CD14-positive monocyte (primary cell): ENCODE results near the gene KIAA1549. TPM values are rescaled to one million over a fixed set of nuclear protein-coding genes. Genes with fewer than 3 reads are reported as not detected.

Source experiments
- DNase-seq, 3 donors: peaks; one replicate each; pipeline ENCODE4 v3.0.0-alpha.2; 2011 to 2022
- H2AFZ ChIP-seq: 2 replicates; pipeline ENCODE4 v1.6.0; 2012; ENCODE audit warnings: mild to moderate bottlenecking, low read depth, low read length, inconsistent platforms; ENCODE audit not compliant: insufficient read depth, poor library complexity, severe bottlenecking
- H3K27ac ChIP-seq, 2 donors: 1 replicate in 1 of 2; 2 replicates in 1 of 2; pipeline ENCODE4 v1.5.1; 2012 to 2013; ENCODE audit warnings: low read length in 2 of 2, control low read depth in 1 of 2, inconsistent platforms in 1 of 2, low read depth in 1 of 2, mild to moderate bottlenecking in 1 of 2
- H3K27me3 ChIP-seq, 2 donors: one replicate each; pipeline versions ENCODE4 v1.6.0 to v1.6.1; 2011 to 2013; ENCODE audit warnings: low read length in 2 of 2; ENCODE audit not compliant: control insufficient read depth in 2 of 2, insufficient read depth in 2 of 2
- H3K36me3 ChIP-seq, 2 donors: replicated peaks in 1 of 2; 1 replicate in 1 of 2; 2 replicates in 1 of 2; pipeline versions ENCODE4 v1.5.1 to v1.6.1; 2012 to 2013; ENCODE audit warnings: low read length in 2 of 2, control low read depth in 1 of 2, inconsistent platforms in 1 of 2, mild to moderate bottlenecking in 1 of 2; ENCODE audit not compliant: insufficient read depth in 2 of 2, control insufficient read depth in 1 of 2
- H3K4me1 ChIP-seq, 2 donors: 1 replicate in 1 of 2; 2 replicates in 1 of 2; pipeline versions ENCODE4 v1.5.1 to v1.6.1; 2012 to 2013; ENCODE audit warnings: low read length in 2 of 2, control low read depth in 1 of 2, inconsistent platforms in 1 of 2, mild to moderate bottlenecking in 1 of 2, moderate library complexity in 1 of 2; ENCODE audit not compliant: insufficient read depth in 2 of 2, control insufficient read depth in 1 of 2
- H3K4me2 ChIP-seq: replicated peaks from 2 replicates; pipeline ENCODE3; 2012; ENCODE audit warnings: low read length, moderate library complexity, mild to moderate bottlenecking; ENCODE audit not compliant: poor library complexity, severe bottlenecking; ENCODE audit errors: extremely low read depth
- H3K4me3 ChIP-seq, 3 experiments: fragments of 200-600 bp in 1 of 3; sonication (generic) in 1 of 3; replicated peaks in 1 of 3; 1 replicate in 2 of 3; 2 replicates in 1 of 3; pipeline ENCODE4 v1.5.1; 2011 to 2013; ENCODE audit warnings: low read length in 3 of 3, mild to moderate bottlenecking in 3 of 3, control low read depth in 2 of 3, low read depth in 2 of 3, inconsistent platforms in 1 of 3, moderate library complexity in 1 of 3
- H3K79me2 ChIP-seq: 2 replicates; pipeline ENCODE4 v1.6.0; 2012; ENCODE audit warnings: mild to moderate bottlenecking, control low read depth, inconsistent platforms, low read length, moderate library complexity; ENCODE audit not compliant: insufficient read depth
- H3K9ac ChIP-seq: 2 replicates; pipeline ENCODE4 v1.6.0; 2017; ENCODE audit warnings: low read length, mild to moderate bottlenecking; ENCODE audit not compliant: insufficient read depth, poor library complexity, severe bottlenecking
- H3K9me3 ChIP-seq, 2 donors: replicated peaks in 1 of 2; 1 replicate in 1 of 2; 2 replicates in 1 of 2; pipeline versions ENCODE4 v1.5.1 to v1.6.1; 2012 to 2013; ENCODE audit warnings: low read length in 2 of 2, control low read depth in 1 of 2; ENCODE audit not compliant: control insufficient read depth in 1 of 2, insufficient read depth in 1 of 2
- H4K20me1 ChIP-seq: 2 replicates; pipeline ENCODE4 v1.6.0; 2012; ENCODE audit warnings: mild to moderate bottlenecking, low read length, control low read depth, moderate library complexity; ENCODE audit not compliant: insufficient read depth
- H3K27ac Mint-ChIP-seq, 7 donors: one replicate each; pipeline ENCODE4 v1.8.0; 2020; ENCODE audit warnings: mild to moderate bottlenecking in 7 of 7, mixed read lengths in 7 of 7, moderate library complexity in 6 of 7, inconsistent platforms in 2 of 7
- H3K27me3 Mint-ChIP-seq, 3 donors: one replicate each; pipeline ENCODE4 v1.8.0; 2021 to 2022; ENCODE audit warnings: low read depth in 3 of 3, mild to moderate bottlenecking in 3 of 3, mixed read lengths in 3 of 3, moderate library complexity in 3 of 3, inconsistent platforms in 1 of 3
- H3K36me3 Mint-ChIP-seq, 2 donors: one replicate each; pipeline ENCODE4 v1.8.0; 2020; ENCODE audit warnings: mixed read lengths in 2 of 2, inconsistent platforms in 1 of 2, mild to moderate bottlenecking in 1 of 2
- H3K4me1 Mint-ChIP-seq: one replicate; pipeline ENCODE4 v1.8.0; 2020; ENCODE audit warnings: mild to moderate bottlenecking, mixed read lengths
- H3K4me3 Mint-ChIP-seq, 2 donors: one replicate each; pipeline ENCODE4 v1.8.0; 2020; ENCODE audit warnings: mild to moderate bottlenecking in 2 of 2, mixed read lengths in 2 of 2, moderate library complexity in 1 of 2
- H3K9me3 Mint-ChIP-seq, 7 donors: one replicate each; pipeline ENCODE4 v1.8.0; 2020 to 2022; ENCODE audit warnings: mixed read lengths in 7 of 7, mild to moderate bottlenecking in 6 of 7, moderate library complexity in 6 of 7, inconsistent platforms in 2 of 7
- WGBS: methylation state at CpG from one replicate; pipeline ENCODE4 v1.1.5; 2013; ENCODE audit warnings: missing lambda C conversion rate; ENCODE audit not compliant: insufficient coverage; 5-methylcytosine and 5-hydroxymethylcytosine counted together
- intact Hi-C, 2 donors: fragments of 100-400 bp; cut with micrococcal nuclease; formaldehyde crosslinking; loops; one replicate each; pipeline versions ENCODE4 v1.15.0 to v1.15.1; 2023
- polyA plus RNA-seq, 3 donors: library from polyadenylated mRNA; depleted of rRNA in 1 of 3; unstranded in 2 of 3; stranded (reverse) in 1 of 3; fragments of 300-500 nt in 2 of 3; fragments of >200 nt in 1 of 3; fragmentation: Illumina TruSeq in 2 of 3; gene quantifications; 1 replicate in 2 of 3; 2 replicates in 1 of 3; pipeline ENCODE4 v1.2.3, GENCODE V29; 2012 to 2021
- TF ChIP-seq, protein P1 (sequence below): fragments of 200-600 bp; IDR thresholded peaks from one replicate; pipeline ENCODE4 v1.8.0; 2022; ENCODE audit warnings: antibody characterized with exemption, mild to moderate bottlenecking

Gene KIAA1549
- polyA plus RNA-seq, 3 donors, result 0.03 TPM; not detected in 1

DNA sequence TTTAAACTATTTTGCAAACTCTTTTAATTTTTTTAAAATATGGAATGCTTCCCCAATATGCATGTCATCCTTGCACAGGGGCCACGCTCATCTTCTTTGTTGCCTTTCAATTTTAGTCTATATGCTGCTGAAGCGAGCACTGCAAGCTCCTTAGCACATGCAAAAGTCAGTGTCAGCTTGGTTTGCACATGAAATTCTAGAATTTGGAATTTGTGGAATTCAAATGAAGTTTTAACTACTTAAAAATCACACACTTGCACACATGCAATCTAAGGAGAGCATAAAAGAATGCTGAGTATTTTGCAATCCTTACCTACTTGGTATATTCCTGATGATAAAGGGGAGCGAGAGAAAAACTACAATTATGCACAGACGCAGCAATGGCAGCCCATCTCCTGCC is 104.9 kb downstream of the KIAA1549 start:
- Histone ChIP-seq H3K4me2 (no peak overlapping the region), H3K9me3 (no peaks in the 10 kb centered on the region), H3K79me2 (no peaks in the 10 kb centered on the region), H3K36me3 (no peaks in the 10 kb centered on the region), H4K20me1 (no peaks in the 10 kb centered on the region), H3K27me3 (no peaks in the 10 kb centered on the region), H3K4me3 (no peak overlapping the region), H3K27ac (no peak overlapping the region), H3K9ac (no peak overlapping the region), H2AFZ (no peak overlapping the region), H3K4me1 (no peaks in the 10 kb centered on the region)
- no peak for DNase-seq
- Mint-ChIP-seq H3K4me3 (no peak overlapping the region), H3K27me3 (peaks cover 0 to 1% (median 0%) of the 10 kb centered on the region in 3 donors), H3K9me3 (no peaks in the 10 kb centered on the region), H3K36me3 (no peaks in the 10 kb centered on the region), H3K4me1 (no peaks in the 10 kb centered on the region), H3K27ac (no peak overlapping the region)
- intact Hi-C loops, result no loop called here
- TF ChIP-seq, protein P1, sequence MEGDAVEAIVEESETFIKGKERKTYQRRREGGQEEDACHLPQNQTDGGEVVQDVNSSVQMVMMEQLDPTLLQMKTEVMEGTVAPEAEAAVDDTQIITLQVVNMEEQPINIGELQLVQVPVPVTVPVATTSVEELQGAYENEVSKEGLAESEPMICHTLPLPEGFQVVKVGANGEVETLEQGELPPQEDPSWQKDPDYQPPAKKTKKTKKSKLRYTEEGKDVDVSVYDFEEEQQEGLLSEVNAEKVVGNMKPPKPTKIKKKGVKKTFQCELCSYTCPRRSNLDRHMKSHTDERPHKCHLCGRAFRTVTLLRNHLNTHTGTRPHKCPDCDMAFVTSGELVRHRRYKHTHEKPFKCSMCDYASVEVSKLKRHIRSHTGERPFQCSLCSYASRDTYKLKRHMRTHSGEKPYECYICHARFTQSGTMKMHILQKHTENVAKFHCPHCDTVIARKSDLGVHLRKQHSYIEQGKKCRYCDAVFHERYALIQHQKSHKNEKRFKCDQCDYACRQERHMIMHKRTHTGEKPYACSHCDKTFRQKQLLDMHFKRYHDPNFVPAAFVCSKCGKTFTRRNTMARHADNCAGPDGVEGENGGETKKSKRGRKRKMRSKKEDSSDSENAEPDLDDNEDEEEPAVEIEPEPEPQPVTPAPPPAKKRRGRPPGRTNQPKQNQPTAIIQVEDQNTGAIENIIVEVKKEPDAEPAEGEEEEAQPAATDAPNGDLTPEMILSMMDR, result no peak
- WGBS, result no CpG with 5 or more reads among the region's 4 CpGs

DNA sequence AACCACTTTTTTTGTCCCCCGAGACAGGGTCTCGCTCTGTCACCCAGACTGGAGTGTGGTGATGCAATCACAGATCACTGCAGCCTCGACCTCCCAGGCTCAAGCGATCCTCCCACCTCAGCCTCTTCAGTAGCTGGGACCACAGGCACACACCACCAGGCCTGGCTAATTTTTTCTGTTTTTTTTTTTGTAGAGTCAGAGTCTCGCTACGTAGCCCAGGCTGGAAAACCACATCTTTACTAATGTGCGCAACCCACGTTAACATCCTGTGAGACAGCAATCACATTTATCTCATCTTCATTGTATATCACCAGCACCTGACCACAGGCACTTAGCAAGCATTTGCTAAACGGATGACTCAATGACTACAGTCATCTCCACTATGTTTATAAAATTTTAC is 105.4 kb downstream of the KIAA1549 start:
- intact Hi-C loops, result no loop called here
- Histone ChIP-seq H2AFZ (no peak overlapping the region), H3K36me3 (no peaks in the 10 kb centered on the region), H3K4me2 (no peak overlapping the region), H3K27me3 (no peaks in the 10 kb centered on the region), H3K9me3 (no peaks in the 10 kb centered on the region), H3K4me1 (no peaks in the 10 kb centered on the region), H4K20me1 (no peaks in the 10 kb centered on the region), H3K27ac (no peak overlapping the region), H3K79me2 (no peaks in the 10 kb centered on the region), H3K9ac (no peak overlapping the region), H3K4me3 (no peak overlapping the region)
- TF ChIP-seq, protein P1, result no peak
- no peak overlapping the region for H3K27ac Mint-ChIP-seq
- H3K4me1 Mint-ChIP-seq, result no peaks in the 10 kb centered on the region
- H3K27me3 Mint-ChIP-seq, result no peaks in the 10 kb centered on the region
- no peak overlapping the region for H3K4me3 Mint-ChIP-seq
- no peak for DNase-seq
- WGBS, result 75% methylated on average over 2 of the region's 9 CpGs
- no peaks in the 10 kb centered on the region for H3K9me3 Mint-ChIP-seq
- H3K36me3 Mint-ChIP-seq, result no peaks in the 10 kb centered on the region
